SK-N-MC (cell line): ENCODE measurements around the gene KRT37.
"Not testable (repeated sequence)": the region's sequence is repeated elsewhere in the genome, so short reads cannot be mapped to it uniquely, and the experiment has no call there.

Experiments
- DNase-seq: peaks from one replicate; pipeline ENCODE4 v3.0.0-alpha.2; 2011; ENCODE audit warnings: low read depth, low spot score
- H3K27ac ChIP-seq: fragments of 200-600 bp; sonication (generic); 2 replicates; pipeline ENCODE4 v1.5.1; 2016; ENCODE audit warnings: mixed run types
- H3K36me3 ChIP-seq: fragments of 200-600 bp; sonication (generic); 2 replicates; pipeline ENCODE4 v1.6.1; 2017; ENCODE audit warnings: antibody characterized with exemption, low read length, mixed read lengths; ENCODE audit not compliant: insufficient read depth
- H3K4me3 ChIP-seq: fragments of 200-600 bp; sonication (generic); 2 replicates; pipeline ENCODE4 v1.5.1; 2016
- H3K9ac ChIP-seq: fragments of 200-600 bp; sonication (generic); 2 replicates; pipeline ENCODE4 v1.8.0; 2017; ENCODE audit warnings: mixed run types, mixed read lengths; ENCODE audit not compliant: insufficient read length
- H3K9me3 ChIP-seq: fragments of 200-600 bp; sonication (generic); 2 replicates; pipeline ENCODE4 v1.6.1; 2017; ENCODE audit warnings: low read depth, mild to moderate bottlenecking, antibody characterized with exemption, low read length, moderate library complexity, mixed read lengths
- EZH2 ChIP-seq: fragments of 200-600 bp; sonication (generic); IDR thresholded peaks from one replicate; pipeline ENCODE4 v1.6.1; 2017; ENCODE audit warnings: antibody characterized with exemption
- FOXP2 ChIP-seq: optimal IDR thresholded peaks from 2 replicates; pipeline ENCODE3; 2011; ENCODE audit warnings: mild to moderate bottlenecking, moderate library complexity; ENCODE audit not compliant: insufficient read depth; ENCODE audit errors: extremely low read length, control extremely low read depth
- POLR2AphosphoS5 ChIP-seq: IDR thresholded peaks from 2 replicates; pipeline ENCODE4 v1.6.1; 2012; ENCODE audit warnings: mild to moderate bottlenecking, low read depth, low read length, borderline replicate concordance

Gene KRT37

GRCh38 chr17:41444186-41444585 lies 19.8 kb upstream of the KRT37 start:
- Histone ChIP-seq H3K4me3 (no peak overlapping the region), H3K9ac (no peak overlapping the region), H3K27ac (no peak overlapping the region), H3K36me3 (no peaks in the 10 kb centered on the region), H3K9me3 (no peaks in the 10 kb centered on the region)
- no peak for TF ChIP-seq FOXP2
- TF ChIP-seq EZH2: no peak
- no peak for TF ChIP-seq POLR2AphosphoS5
- no peak for DNase-seq

GRCh38 chr17:41442739-41443138 lies 18.4 kb upstream of the KRT37 start:
- TF ChIP-seq FOXP2 (no peak), EZH2 (no peak)
- no peaks in the 10 kb centered on the region for H3K9me3 ChIP-seq
- H3K27ac ChIP-seq: no peak overlapping the region
- no peaks in the 10 kb centered on the region for H3K36me3 ChIP-seq
- H3K9ac ChIP-seq: no peak overlapping the region
- no peak overlapping the region for H3K4me3 ChIP-seq
- no peak for DNase-seq

DNA sequence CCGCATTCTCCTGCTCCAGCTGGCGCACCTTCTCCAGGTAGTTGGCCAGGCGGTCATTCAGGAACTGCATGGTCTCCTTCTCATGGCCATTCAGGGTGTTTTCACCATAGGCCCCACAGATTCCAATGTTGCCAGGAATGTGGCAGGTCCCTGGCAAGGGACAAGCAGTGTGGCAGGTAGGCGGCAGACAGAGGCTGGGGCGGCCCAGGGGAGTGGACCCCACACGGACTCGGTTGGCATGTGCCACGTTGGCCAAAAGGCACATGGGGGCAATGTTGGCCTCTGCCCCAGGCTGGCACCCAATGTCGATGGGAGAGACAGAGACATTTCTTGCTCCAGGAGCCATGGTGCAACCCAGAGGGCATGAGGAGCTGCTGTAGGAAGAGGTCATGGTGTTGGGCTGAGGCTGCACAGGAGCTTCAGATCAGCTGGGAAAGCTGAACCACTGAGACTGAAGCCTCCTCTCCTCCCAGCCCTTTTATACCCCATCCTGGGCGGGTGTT lies 16.2 kb upstream of the KRT37 start, which contains the start of gene KRT38:
KRT38 (minus strand) TSS at position 453 of the 503 bp plus-strand sequence; CDS start at position 391, 62 bp downstream.
- Histone ChIP-seq H3K4me3 (no peak within 1 kb of the TSS), H3K9me3 (no peaks in the 10 kb centered on the region), H3K27ac (no peak within 1 kb of the TSS), H3K9ac (no peak within 1 kb of the TSS), H3K36me3 (no peaks in the 10 kb centered on the region)
- no peak for DNase-seq
- TF ChIP-seq FOXP2 (no peak), POLR2AphosphoS5 (no peak), EZH2 (no peak)

- no peak overlapping the region for H3K9ac ChIP-seq
- TF ChIP-seq POLR2AphosphoS5: no peak
- TF ChIP-seq EZH2: no peak
- TF ChIP-seq FOXP2: no peak
- no peak overlapping the region for H3K4me3 ChIP-seq
- H3K9me3 ChIP-seq: no peaks in the 10 kb centered on the region
- DNase-seq: no peak
- H3K36me3 ChIP-seq: no peaks in the 10 kb centered on the region
- no peak overlapping the region for H3K27ac ChIP-seq
These were observed 15.0 kb upstream of the KRT37 start for GRCh38 chr17:41439375-41439774.

DNA sequence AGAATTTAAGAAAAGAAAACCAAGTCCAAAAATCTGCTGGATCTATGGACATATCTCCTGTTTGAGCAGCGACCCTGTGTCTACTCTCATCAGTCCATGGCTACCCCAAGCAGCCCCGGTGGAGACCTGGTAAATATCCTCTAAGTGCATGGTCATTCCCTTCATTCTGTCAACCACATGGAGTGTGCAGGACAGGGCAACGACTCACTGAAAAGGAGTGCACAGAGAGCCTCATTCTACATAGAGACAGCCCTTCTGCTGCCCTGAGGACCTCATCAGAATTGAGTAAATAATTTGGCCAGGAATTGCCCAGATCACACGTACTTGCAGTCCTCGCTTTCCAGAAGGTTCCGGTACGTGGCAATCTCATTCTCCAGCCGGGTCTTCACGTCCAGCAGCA lies 13.4 kb upstream of the KRT37 start:
- Histone ChIP-seq H3K9ac (no peak overlapping the region), H3K9me3 (no peaks in the 10 kb centered on the region), H3K36me3 (no peaks in the 10 kb centered on the region), H3K4me3 (no peak overlapping the region), H3K27ac (no peak overlapping the region)
- no peak for TF ChIP-seq FOXP2
- no peak for DNase-seq

DNA sequence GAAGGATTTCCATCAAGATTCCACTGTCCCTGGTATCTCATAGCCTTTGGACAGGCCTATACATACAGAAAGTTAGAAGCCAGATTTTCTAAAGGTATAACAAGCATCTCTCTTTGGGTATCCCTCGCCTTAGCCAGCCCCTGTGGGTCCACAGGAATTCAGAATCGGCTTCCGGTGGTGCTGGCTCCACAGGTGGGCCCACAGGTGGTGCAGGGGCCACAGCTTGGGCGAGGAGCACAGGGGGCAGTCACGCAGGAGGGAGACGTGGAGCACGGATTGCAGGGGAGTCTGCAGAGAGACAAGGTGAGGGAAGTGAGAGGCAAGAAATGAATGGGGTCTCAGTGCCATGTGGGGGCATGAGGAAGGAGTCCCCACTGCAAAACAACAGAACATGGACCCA lies 12.9 kb upstream of the KRT37 start:
- DNase-seq: no peak
- H3K4me3 ChIP-seq: no peak overlapping the region
- no peak overlapping the region for H3K27ac ChIP-seq
- no peaks in the 10 kb centered on the region for H3K36me3 ChIP-seq
- no peaks in the 10 kb centered on the region for H3K9me3 ChIP-seq
- no peak overlapping the region for H3K9ac ChIP-seq
- TF ChIP-seq EZH2 (no peak), POLR2AphosphoS5 (no peak), FOXP2 (no peak)

DNA sequence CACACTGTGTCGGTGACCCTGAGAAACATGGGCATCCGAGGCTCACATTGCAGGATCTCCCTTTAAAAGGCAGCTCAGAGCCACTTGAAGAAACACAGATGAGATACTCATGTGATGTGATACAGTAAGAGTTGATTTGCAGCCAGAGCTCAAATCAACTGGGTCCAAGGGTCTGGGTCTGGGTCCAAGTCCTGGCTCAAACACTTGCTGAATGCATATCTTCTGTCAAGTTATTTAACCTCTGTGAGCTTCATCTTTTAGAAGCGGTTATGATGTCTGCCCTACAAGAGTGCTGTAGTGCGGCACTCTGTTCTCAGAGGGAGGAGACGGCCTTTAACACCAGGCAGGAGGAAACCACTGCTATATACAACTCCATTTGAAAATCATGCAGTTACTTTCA lies 10.0 kb upstream of the KRT37 start:
- H3K27ac ChIP-seq: no peak overlapping the region
- TF ChIP-seq POLR2AphosphoS5: no peak
- no peak for TF ChIP-seq FOXP2
- no peak for TF ChIP-seq EZH2
- no peak overlapping the region for H3K9ac ChIP-seq
- H3K4me3 ChIP-seq: no peak overlapping the region
- no peak for DNase-seq
- H3K36me3 ChIP-seq: no peaks in the 10 kb centered on the region
- no peaks in the 10 kb centered on the region for H3K9me3 ChIP-seq

- no peak for DNase-seq
- Histone ChIP-seq H3K36me3 (no peaks in the 10 kb centered on the region), H3K4me3 (no peak overlapping the region), H3K27ac (no peak overlapping the region), H3K9me3 (no peaks in the 10 kb centered on the region), H3K9ac (no peak overlapping the region)
- TF ChIP-seq FOXP2 (no peak), EZH2 (no peak), POLR2AphosphoS5 (no peak)
These were observed 9.6 kb upstream of the KRT37 start for GRCh38 chr17:41434005-41434404.

DNA sequence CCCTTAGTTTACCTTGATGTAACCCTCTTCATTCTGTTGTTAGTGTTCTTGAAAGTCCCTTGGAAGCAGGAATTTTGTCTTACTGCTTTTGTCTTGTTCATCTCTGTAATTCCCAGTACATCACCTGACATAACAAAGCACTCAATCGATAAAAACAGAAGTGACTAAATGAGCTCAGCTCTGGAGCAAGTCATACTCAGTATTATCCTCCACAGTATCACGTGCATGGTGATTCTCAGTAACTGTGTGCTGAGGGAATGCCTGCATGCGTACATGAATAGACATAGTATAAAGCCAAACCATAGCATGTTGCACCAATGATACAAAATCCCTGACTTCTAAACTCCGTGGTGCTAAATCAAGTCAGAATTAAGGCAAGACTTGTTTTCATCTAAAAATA lies 9.2 kb upstream of the KRT37 start:
- Histone ChIP-seq H3K4me3 (no peak overlapping the region), H3K36me3 (no peaks in the 10 kb centered on the region), H3K27ac (no peak overlapping the region), H3K9ac (no peak overlapping the region), H3K9me3 (no peaks in the 10 kb centered on the region)
- no peak for TF ChIP-seq FOXP2
- no peak for TF ChIP-seq POLR2AphosphoS5
- TF ChIP-seq EZH2: no peak
- DNase-seq: no peak

- H3K9me3 ChIP-seq, DNase-seq, H3K36me3 ChIP-seq, H3K27ac ChIP-seq, H3K9ac ChIP-seq, H3K4me3 ChIP-seq: not testable (repeated sequence)
These were observed 6.0 kb upstream of the KRT37 start for GRCh38 chr17:41430376-41430775.
